KOPT-K1 (cell line): Measurements from ENCODE around the gene GJD4.

Source experiments
- H3K27ac ChIP-seq: fragments of 200-600 bp; sonication (generic); 2 replicates; pipeline ENCODE4 v1.5.1; 2016; ENCODE audit warnings: antibody characterized with exemption, mild to moderate bottlenecking, low read depth, low read length; ENCODE audit not compliant: poor library complexity, severe bottlenecking
- H3K36me3 ChIP-seq: fragments of 200-600 bp; sonication (generic); 2 replicates; pipeline ENCODE4 v1.5.1; 2017; ENCODE audit warnings: antibody characterized with exemption, mild to moderate bottlenecking, low read length, moderate library complexity; ENCODE audit not compliant: insufficient read depth
- H3K9me3 ChIP-seq: fragments of 200-600 bp; sonication (generic); 2 replicates; pipeline ENCODE4 v1.5.1; 2017; ENCODE audit warnings: antibody characterized with exemption, low read length, mild to moderate bottlenecking; ENCODE audit not compliant: insufficient read depth, poor library complexity, severe bottlenecking

The GJD4 gene

GRCh38 chr10:35605191-35605590 lies at the start of gene GJD4:
Gene GJD4, plus strand, starts transcription at chr10:35605341. Its CDS starts 227 bp downstream, at chr10:35605568.
- no peak within 1 kb of the TSS for H3K27ac ChIP-seq
- H3K36me3 ChIP-seq: no peaks in the 10 kb centered on the region
- peaks cover 6% of the 10 kb centered on the region for H3K9me3 ChIP-seq

GRCh38 chr10:35555962-35556930 lies 48.9 kb upstream of the GJD4 start:
- Histone ChIP-seq H3K27ac (no peak overlapping the region), H3K36me3 (peaks cover 63% of the 10 kb centered on the region), H3K9me3 (no peaks in the 10 kb centered on the region)

GRCh38 chr10:35558276-35558675 lies 46.9 kb upstream of the GJD4 start:
- H3K27ac ChIP-seq: no peak overlapping the region
- H3K36me3 ChIP-seq: peaks cover 61% of the 10 kb centered on the region
- no peaks in the 10 kb centered on the region for H3K9me3 ChIP-seq

GRCh38 chr10:35559416-35559815 lies 45.7 kb upstream of the GJD4 start:
- Histone ChIP-seq H3K9me3 (no peaks in the 10 kb centered on the region), H3K36me3 (peaks cover 49% of the 10 kb centered on the region), H3K27ac (no peak overlapping the region)

GRCh38 chr10:35561715-35562114 lies 43.4 kb upstream of the GJD4 start:
- H3K9me3 ChIP-seq: no peaks in the 10 kb centered on the region
- peaks cover 45% of the 10 kb centered on the region for H3K36me3 ChIP-seq
- no peak overlapping the region for H3K27ac ChIP-seq

- Histone ChIP-seq H3K9me3 (no peaks in the 10 kb centered on the region), H3K36me3 (peaks cover 39% of the 10 kb centered on the region), H3K27ac (no peak overlapping the region)
Observed at GRCh38 chr10:35562427-35562826, 42.7 kb upstream of the GJD4 start.

GRCh38 chr10:35563261-35563891 lies 41.8 kb upstream of the GJD4 start:
- peaks cover 43% of the 10 kb centered on the region for H3K36me3 ChIP-seq

GRCh38 chr10:35564341-35564968 lies 40.7 kb upstream of the GJD4 start:
- Histone ChIP-seq H3K9me3 (no peaks in the 10 kb centered on the region), H3K36me3 (peaks cover 49% of the 10 kb centered on the region), H3K27ac (peak overlapping the region; percentile 56)

More at GRCh38 chr10:35563261-35563891, 41.8 kb upstream of the GJD4 start:
- H3K27ac ChIP-seq: no peak overlapping the region
- no peaks in the 10 kb centered on the region for H3K9me3 ChIP-seq

- Histone ChIP-seq H3K9me3 (no peaks in the 10 kb centered on the region), H3K36me3 (peaks cover 48% of the 10 kb centered on the region), H3K27ac (no peak overlapping the region)
Observed at GRCh38 chr10:35565602-35566081, 39.5 kb upstream of the GJD4 start.

- H3K27ac ChIP-seq: no peak overlapping the region
- H3K9me3 ChIP-seq: no peaks in the 10 kb centered on the region
- H3K36me3 ChIP-seq: peaks cover 43% of the 10 kb centered on the region
Observed at GRCh38 chr10:35567951-35568350, 37.2 kb upstream of the GJD4 start.

GRCh38 chr10:35568483-35569015 lies 36.6 kb upstream of the GJD4 start:
- H3K9me3 ChIP-seq: no peaks in the 10 kb centered on the region
- peaks cover 43% of the 10 kb centered on the region for H3K36me3 ChIP-seq
- no peak overlapping the region for H3K27ac ChIP-seq

- H3K36me3 ChIP-seq: peaks cover 44% of the 10 kb centered on the region
- H3K27ac ChIP-seq: no peak overlapping the region
- H3K9me3 ChIP-seq: no peaks in the 10 kb centered on the region
Observed at GRCh38 chr10:35569111-35569707, 35.9 kb upstream of the GJD4 start.

- no peaks in the 10 kb centered on the region for H3K9me3 ChIP-seq
- H3K27ac ChIP-seq: no peak overlapping the region
- H3K36me3 ChIP-seq: peaks cover 50% of the 10 kb centered on the region
Observed at GRCh38 chr10:35569836-35570235, 35.3 kb upstream of the GJD4 start.

- H3K9me3 ChIP-seq: no peaks in the 10 kb centered on the region
- H3K27ac ChIP-seq: no peak overlapping the region
- peaks cover 49% of the 10 kb centered on the region for H3K36me3 ChIP-seq
Observed at GRCh38 chr10:35570397-35570796, 34.7 kb upstream of the GJD4 start.
